Vagina (tissue), 2 donors: ENCODE results near the gene ZFP69B.

Experiments used
- POLR2A ChIP-seq, 2 donors: fragments of 450-650 bp; IDR thresholded peaks; one replicate each; pipeline ENCODE4 v1.6.1; 2017; ENCODE audit warnings: antibody characterized with exemption in 2 of 2, mild to moderate bottlenecking in 2 of 2, moderate library complexity in 2 of 2
- POLR2AphosphoS5 ChIP-seq, 2 donors: sonication (generic); formaldehyde crosslinking; IDR thresholded peaks; one replicate each; pipeline ENCODE4 v1.9.0; 2017; ENCODE audit warnings: antibody characterized with exemption in 2 of 2, mild to moderate bottlenecking in 2 of 2, low read depth in 1 of 2; ENCODE audit not compliant: insufficient read depth in 1 of 2
- TF ChIP-seq, protein P1 (sequence below), 3 experiments: fragments of 450-650 bp in 2 of 3; fragments of 200-600 bp in 1 of 3; sonication (generic) in 1 of 3; IDR thresholded peaks; one replicate each; pipeline ENCODE4 v1.5.1; 2017 to 2019; ENCODE audit warnings: antibody characterized with exemption in 3 of 3, mild to moderate bottlenecking in 2 of 3, moderate library complexity in 2 of 3

DNA sequence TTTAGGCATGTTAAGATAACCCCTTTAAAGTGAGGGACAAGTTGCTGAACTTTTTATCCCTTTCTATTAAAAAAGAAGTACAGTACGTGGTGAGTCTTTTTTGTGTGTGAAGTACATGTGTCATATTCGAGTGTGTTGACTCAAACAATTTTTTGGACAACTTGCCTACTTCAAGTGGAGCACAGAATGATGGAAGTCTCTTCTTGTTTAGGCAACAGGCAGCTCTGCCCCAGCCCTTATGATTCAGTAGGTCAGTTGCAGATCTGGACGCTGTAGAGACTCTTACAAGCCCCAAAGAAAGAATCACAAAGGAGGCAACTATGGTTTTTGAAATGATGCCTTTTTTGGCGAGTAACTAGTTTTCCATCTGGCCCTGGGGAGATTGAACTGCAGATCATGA, 14.4 kb upstream of the ZFP69B start:
- TF ChIP-seq POLR2AphosphoS5 (IDR thresholded peaks at IDR 0.05; ENCODE audit: insufficient read depth in 1 of 2, low read depth in 1 of 2) (no peak), POLR2A (IDR thresholded peaks at IDR 0.05) (no peak)
- TF ChIP-seq, protein P1, sequence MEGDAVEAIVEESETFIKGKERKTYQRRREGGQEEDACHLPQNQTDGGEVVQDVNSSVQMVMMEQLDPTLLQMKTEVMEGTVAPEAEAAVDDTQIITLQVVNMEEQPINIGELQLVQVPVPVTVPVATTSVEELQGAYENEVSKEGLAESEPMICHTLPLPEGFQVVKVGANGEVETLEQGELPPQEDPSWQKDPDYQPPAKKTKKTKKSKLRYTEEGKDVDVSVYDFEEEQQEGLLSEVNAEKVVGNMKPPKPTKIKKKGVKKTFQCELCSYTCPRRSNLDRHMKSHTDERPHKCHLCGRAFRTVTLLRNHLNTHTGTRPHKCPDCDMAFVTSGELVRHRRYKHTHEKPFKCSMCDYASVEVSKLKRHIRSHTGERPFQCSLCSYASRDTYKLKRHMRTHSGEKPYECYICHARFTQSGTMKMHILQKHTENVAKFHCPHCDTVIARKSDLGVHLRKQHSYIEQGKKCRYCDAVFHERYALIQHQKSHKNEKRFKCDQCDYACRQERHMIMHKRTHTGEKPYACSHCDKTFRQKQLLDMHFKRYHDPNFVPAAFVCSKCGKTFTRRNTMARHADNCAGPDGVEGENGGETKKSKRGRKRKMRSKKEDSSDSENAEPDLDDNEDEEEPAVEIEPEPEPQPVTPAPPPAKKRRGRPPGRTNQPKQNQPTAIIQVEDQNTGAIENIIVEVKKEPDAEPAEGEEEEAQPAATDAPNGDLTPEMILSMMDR (IDR thresholded peaks at IDR 0.05), result no peak
